Hepatocyte (in vitro differentiated cells): Measurements from ENCODE around the gene APC.

Experiments used
- EZH2 ChIP-seq: fragments of 200-600 bp; sonication (generic); IDR thresholded peaks from 2 replicates; pipeline ENCODE4 v1.6.1; 2016; ENCODE audit warnings: antibody characterized with exemption, mild to moderate bottlenecking, borderline replicate concordance
- EZH2phosphoT487 ChIP-seq: fragments of 200-600 bp; sonication (generic); IDR thresholded peaks from one replicate; pipeline ENCODE4 v1.6.1; 2018; ENCODE audit warnings: antibody characterized with exemption, mild to moderate bottlenecking, low read depth, moderate library complexity; ENCODE audit not compliant: unreplicated experiment, severe bottlenecking
- TF ChIP-seq, protein P1 (sequence below): fragments of 200-600 bp; sonication (generic); IDR thresholded peaks from 2 replicates; pipeline ENCODE4 v1.5.1; 2016; ENCODE audit warnings: antibody characterized with exemption, mild to moderate bottlenecking; ENCODE audit not compliant: poor library complexity

DNA sequence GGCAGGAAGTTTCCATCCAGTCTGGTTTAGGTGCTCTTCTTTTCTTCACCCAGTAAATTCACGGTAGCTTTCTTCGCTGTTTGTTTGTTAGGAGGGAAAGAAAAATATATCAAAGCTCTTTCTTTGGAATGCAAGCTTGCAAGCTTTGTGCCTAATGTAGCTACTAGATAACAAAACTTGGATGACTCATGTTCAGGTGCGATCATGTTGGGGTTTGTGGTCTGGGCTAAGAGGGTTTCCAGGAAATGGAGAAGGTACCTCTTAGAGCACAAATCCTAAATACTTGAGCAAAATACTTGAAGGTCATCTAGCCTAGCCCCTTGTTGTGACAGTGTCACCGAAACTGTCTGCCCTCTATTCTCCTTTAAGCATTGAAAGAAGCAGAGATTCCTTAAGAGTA lies 141.1 kb downstream of the APC start:
- TF ChIP-seq, protein P1, sequence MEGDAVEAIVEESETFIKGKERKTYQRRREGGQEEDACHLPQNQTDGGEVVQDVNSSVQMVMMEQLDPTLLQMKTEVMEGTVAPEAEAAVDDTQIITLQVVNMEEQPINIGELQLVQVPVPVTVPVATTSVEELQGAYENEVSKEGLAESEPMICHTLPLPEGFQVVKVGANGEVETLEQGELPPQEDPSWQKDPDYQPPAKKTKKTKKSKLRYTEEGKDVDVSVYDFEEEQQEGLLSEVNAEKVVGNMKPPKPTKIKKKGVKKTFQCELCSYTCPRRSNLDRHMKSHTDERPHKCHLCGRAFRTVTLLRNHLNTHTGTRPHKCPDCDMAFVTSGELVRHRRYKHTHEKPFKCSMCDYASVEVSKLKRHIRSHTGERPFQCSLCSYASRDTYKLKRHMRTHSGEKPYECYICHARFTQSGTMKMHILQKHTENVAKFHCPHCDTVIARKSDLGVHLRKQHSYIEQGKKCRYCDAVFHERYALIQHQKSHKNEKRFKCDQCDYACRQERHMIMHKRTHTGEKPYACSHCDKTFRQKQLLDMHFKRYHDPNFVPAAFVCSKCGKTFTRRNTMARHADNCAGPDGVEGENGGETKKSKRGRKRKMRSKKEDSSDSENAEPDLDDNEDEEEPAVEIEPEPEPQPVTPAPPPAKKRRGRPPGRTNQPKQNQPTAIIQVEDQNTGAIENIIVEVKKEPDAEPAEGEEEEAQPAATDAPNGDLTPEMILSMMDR: no peak
- TF ChIP-seq EZH2 (no peak), EZH2phosphoT487 (no peak)
